ENCODE results near the gene CCL15. TPM values are rescaled to one million over a fixed set of nuclear protein-coding genes. Genes with fewer than 3 reads are reported as not detected.

CCL15 gene
- total RNA-seq, 6 experiments from 2014 or later, result 11.0 to 19.2 (median 16.2) TPM

DNA sequence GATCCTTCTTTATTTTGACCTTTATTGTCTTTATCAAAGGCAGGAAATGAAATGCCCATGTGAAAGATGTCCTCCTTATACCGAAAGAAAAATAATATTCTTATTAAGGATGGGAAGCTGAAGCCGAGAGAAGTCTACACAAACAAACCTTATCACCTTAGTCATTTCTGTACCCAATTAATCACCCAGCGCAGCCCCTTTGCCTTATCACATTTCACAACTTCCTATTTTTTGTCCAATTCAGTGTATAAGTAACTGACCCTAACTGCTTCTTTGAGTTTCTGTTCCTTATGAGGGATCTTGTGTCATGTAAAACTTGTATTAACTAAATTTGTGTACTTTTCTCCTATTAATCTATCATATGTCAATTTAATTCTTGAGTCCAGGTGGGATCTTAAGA is 32.8 kb upstream of the CCL15 start:
- no peak for DNase-seq
- intact Hi-C loops (cut with DNase I), result no loop called here
- H3K9me3 ChIP-seq, result no peaks in the 10 kb centered on the region

DNA sequence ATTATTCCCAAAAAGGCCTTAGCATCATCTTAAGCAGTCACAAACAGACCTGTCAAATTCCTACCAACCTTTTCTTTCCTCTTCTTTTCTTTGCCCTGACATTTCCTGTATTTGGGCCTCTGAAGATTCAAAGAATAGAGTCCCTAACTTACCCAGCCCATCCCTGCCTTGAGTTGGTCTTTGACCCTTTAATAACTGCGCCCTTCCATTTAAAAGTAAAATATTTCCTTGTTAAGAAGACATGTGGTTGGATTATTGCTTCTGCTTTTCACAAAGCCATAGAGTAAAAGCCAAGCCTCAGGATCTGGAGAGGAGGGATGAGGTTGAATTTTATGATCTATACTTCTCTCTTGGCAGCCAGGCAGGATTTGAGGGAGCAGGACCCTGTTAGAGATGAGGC is 29.6 kb upstream of the CCL15 start:
- ATAC-seq, result no peak
- TF ChIP-seq, protein P1, sequence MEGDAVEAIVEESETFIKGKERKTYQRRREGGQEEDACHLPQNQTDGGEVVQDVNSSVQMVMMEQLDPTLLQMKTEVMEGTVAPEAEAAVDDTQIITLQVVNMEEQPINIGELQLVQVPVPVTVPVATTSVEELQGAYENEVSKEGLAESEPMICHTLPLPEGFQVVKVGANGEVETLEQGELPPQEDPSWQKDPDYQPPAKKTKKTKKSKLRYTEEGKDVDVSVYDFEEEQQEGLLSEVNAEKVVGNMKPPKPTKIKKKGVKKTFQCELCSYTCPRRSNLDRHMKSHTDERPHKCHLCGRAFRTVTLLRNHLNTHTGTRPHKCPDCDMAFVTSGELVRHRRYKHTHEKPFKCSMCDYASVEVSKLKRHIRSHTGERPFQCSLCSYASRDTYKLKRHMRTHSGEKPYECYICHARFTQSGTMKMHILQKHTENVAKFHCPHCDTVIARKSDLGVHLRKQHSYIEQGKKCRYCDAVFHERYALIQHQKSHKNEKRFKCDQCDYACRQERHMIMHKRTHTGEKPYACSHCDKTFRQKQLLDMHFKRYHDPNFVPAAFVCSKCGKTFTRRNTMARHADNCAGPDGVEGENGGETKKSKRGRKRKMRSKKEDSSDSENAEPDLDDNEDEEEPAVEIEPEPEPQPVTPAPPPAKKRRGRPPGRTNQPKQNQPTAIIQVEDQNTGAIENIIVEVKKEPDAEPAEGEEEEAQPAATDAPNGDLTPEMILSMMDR (IDR thresholded peaks at IDR 0.05), result no peak
- no peak for TF ChIP-seq POLR2A (IDR thresholded peaks at IDR 0.05)

More for the DNA sequence above, 32.8 kb upstream of the CCL15 start:
- Histone ChIP-seq H3K27ac (no peak overlapping the region), H3K36me3 (no peaks in the 10 kb centered on the region), H3K4me3 (no peak overlapping the region), H3K4me1 (peaks cover 0 to 6% (median 0%) of the 10 kb centered on the region in 4 donors), H3K27me3 (no peaks in the 10 kb centered on the region)
- WGBS (ENCODE audit: insufficient coverage, low coverage, low lambda C conversion rate, missing lambda C conversion rate), result 33% methylated on average over 3 of the region's 3 CpGs
- ATAC-seq, result peak in 3 of 4 donors; percentile 57 to 68 (median 68)
- TF ChIP-seq, protein P1 (IDR thresholded peaks at IDR 0.05), result no peak
- no peak for TF ChIP-seq POLR2A (IDR thresholded peaks at IDR 0.05)

DNA sequence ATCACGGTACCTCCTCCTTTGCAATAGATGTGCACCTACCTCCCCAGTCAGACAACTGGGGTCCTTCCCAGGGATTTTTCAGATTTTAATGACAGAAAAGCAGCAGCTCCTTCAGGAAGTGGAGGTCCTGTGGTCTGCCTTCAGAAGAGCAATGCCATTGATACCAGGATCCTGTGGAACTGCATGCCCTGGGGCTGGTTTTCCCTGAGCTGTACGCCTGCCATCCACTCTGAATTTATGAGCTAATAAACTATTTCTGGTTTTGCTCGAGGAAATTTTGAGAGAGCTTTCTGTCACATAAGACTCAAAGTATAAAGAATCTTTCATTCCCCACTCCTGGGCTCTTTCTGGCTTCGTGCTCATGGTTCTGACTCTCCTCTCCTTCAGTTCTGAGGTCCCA is 26.4 kb upstream of the CCL15 start:
- no peak overlapping the region for H3K4me3 ChIP-seq
- 43% methylated on average over 2 of the region's 4 CpGs for WGBS (ENCODE audit: insufficient coverage, low coverage, low lambda C conversion rate, missing lambda C conversion rate)
- H3K36me3 ChIP-seq, result no peaks in the 10 kb centered on the region
- ATAC-seq (no peak), DNase-seq (no peak)
- no peaks in the 10 kb centered on the region for H3K9me3 ChIP-seq
- H3K27me3 ChIP-seq, result no peaks in the 10 kb centered on the region
- TF ChIP-seq, protein P1 (IDR thresholded peaks at IDR 0.05), result no peak
- no peak for TF ChIP-seq POLR2A (IDR thresholded peaks at IDR 0.05)
- peaks cover 0 to under 1% (median 0%) of the 10 kb centered on the region in 4 donors for H3K4me1 ChIP-seq
- intact Hi-C loops (cut with DNase I), result no loop called here
- no peak overlapping the region for H3K27ac ChIP-seq

More for the DNA sequence above, 29.6 kb upstream of the CCL15 start:
- H3K36me3 ChIP-seq, result no peaks in the 10 kb centered on the region
- no peak for DNase-seq
- no peaks in the 10 kb centered on the region for H3K27me3 ChIP-seq
- WGBS (ENCODE audit: insufficient coverage, low coverage, low lambda C conversion rate, missing lambda C conversion rate), result 94% methylated on average over 1 of the region's 1 CpG
- no peak overlapping the region for H3K4me3 ChIP-seq
- H3K9me3 ChIP-seq, result no peaks in the 10 kb centered on the region
- intact Hi-C loops (cut with DNase I), result no loop called here
- H3K4me1 ChIP-seq, result peaks cover 0 to 6% (median 0%) of the 10 kb centered on the region in 4 donors
- H3K27ac ChIP-seq, result no peak overlapping the region

DNA sequence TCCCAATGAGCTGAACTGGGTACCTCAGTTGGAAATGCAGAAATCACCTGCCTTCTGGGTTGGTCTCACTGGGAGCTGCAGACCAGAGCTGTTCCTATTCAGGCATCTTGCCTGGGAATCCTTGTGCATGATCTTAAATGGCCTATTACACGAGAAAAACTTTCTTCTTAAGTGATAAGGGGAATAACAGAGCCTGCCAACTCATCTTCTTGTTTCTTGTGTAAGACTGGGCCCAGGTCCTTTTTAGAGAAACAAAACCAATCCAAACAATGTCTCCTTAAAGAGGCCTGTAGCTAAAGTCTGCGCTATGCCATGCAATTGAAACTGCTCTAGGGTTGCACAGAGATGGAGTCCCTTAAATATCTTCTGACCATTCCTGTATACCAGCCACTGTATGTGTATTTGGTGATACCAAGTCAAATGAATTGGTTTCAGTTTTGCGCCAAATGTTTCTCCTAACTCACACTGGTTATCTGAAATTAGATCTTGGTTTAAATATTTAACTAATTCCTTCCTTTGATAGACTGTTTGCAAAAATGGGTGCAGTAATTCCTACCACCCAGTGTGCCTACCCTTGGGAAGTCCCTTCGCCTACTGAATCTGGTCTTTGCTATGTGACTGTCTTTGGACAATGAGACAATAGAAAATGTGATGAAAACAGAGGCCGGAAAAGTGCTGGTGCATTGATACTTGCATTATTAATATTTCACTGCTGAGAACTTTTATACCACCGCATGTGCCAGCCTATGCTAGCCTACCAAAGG is 22.9 kb upstream of the CCL15 start:
- Histone ChIP-seq H3K9me3 (no peaks in the 10 kb centered on the region), H3K27ac (no peak overlapping the region), H3K4me3 (no peak overlapping the region), H3K36me3 (no peaks in the 10 kb centered on the region), H3K4me1 (no peaks in the 10 kb centered on the region), H3K27me3 (no peaks in the 10 kb centered on the region)
- DNase-seq (no peak), ATAC-seq (peak in 1 of 4 donors; percentile 16)
- TF ChIP-seq, protein P1 (IDR thresholded peaks at IDR 0.05), result no peak
- TF ChIP-seq POLR2A (IDR thresholded peaks at IDR 0.05), result no peak
- WGBS (ENCODE audit: insufficient coverage, low coverage, low lambda C conversion rate, missing lambda C conversion rate), result 82% methylated on average over 5 of the region's 6 CpGs
- intact Hi-C loops (cut with DNase I), result no loop called here
